AG04449 (cell line): ENCODE results near the gene CLDN6.
A peak's percentile ranks its signal among the peaks of the same experiment; 100 is the strongest.

Experiments
- CTCF ChIA-PET: fragments of 350-600 bp; formaldehyde crosslinking; extraction: SDS; loops from one replicate; lab custom pipeline; 2021; ENCODE audit warnings: antibody characterized with exemption; lab: Yijun Ruan, JAX
- POLR2A ChIA-PET: fragments of 400-600, 350-600 bp; formaldehyde crosslinking; extraction: SDS; loops from one replicate; lab custom pipeline; 2020; ENCODE audit warnings: antibody characterized with exemption, inconsistent platforms; lab: Yijun Ruan, JAX
- DNase-seq: peaks from one replicate; pipeline ENCODE4 v3.0.0-alpha.2; 2010; ENCODE audit warnings: low read depth, low spot score
- H3K4me3 ChIP-seq: 2 replicates; pipeline ENCODE4 v1.5.1; 2011; ENCODE audit warnings: low read depth, mild to moderate bottlenecking, control low read depth, low read length
- TF ChIP-seq, protein P1 (sequence below): IDR thresholded peaks from one replicate; pipeline ENCODE4 v1.5.1; 2011; ENCODE audit warnings: mild to moderate bottlenecking, moderate library complexity, low read length, control low read depth, inconsistent platforms; ENCODE audit not compliant: insufficient read depth; ENCODE audit errors: missing control alignments

CLDN6 gene, protein sequence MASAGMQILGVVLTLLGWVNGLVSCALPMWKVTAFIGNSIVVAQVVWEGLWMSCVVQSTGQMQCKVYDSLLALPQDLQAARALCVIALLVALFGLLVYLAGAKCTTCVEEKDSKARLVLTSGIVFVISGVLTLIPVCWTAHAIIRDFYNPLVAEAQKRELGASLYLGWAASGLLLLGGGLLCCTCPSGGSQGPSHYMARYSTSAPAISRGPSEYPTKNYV

DNA sequence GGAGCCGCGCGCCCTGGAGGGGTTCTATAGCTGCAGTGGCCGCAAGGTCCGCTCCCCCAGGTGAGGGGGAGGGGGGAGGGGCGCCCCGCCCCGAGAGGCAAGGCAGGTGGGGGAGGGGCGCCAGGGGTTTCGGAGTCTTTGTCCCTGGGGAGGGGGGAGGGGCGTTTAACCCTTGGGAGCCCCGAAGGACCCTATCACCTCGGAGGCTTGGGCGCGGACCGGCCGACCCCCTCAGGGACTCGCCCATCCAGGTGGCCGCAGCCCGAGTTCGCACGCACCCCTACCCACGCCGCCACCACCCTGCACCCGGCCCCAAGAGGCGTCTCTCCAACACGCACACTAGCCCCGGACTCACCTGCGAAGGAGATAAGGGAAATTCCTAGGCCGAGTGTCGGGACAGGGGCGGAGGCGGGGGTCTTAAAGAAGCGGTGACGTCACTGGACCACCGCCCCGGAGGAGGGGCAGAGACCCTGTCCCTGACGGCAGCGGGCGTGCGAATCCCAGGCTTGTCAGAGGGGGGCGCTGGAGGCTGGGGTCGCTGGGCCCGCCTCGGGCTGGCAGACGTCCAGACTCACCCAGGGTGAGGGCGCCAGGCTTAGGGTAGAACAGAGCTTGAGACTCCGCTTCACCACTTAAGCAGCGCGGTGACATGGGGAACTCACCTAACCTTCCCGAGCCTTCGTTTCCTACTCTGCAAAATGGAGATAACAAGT, at the start of gene CLDN6:
Gene CLDN6 (minus strand): TSS at position 390 of the 713 bp plus-strand sequence. CDS start 2,162 bp downstream, outside the sequence.
- no peak within 1 kb of the TSS for H3K4me3 ChIP-seq
- ChIA-PET POLR2A (no interaction called here), CTCF (interaction anchor here (6.5 kb wide), 1 partner anchor 14 kb away, joined by 71 read pairs; no protein-coding TSS in a partner anchor)
- TF ChIP-seq, protein P1, sequence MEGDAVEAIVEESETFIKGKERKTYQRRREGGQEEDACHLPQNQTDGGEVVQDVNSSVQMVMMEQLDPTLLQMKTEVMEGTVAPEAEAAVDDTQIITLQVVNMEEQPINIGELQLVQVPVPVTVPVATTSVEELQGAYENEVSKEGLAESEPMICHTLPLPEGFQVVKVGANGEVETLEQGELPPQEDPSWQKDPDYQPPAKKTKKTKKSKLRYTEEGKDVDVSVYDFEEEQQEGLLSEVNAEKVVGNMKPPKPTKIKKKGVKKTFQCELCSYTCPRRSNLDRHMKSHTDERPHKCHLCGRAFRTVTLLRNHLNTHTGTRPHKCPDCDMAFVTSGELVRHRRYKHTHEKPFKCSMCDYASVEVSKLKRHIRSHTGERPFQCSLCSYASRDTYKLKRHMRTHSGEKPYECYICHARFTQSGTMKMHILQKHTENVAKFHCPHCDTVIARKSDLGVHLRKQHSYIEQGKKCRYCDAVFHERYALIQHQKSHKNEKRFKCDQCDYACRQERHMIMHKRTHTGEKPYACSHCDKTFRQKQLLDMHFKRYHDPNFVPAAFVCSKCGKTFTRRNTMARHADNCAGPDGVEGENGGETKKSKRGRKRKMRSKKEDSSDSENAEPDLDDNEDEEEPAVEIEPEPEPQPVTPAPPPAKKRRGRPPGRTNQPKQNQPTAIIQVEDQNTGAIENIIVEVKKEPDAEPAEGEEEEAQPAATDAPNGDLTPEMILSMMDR: no peak
- no peak for DNase-seq

DNA sequence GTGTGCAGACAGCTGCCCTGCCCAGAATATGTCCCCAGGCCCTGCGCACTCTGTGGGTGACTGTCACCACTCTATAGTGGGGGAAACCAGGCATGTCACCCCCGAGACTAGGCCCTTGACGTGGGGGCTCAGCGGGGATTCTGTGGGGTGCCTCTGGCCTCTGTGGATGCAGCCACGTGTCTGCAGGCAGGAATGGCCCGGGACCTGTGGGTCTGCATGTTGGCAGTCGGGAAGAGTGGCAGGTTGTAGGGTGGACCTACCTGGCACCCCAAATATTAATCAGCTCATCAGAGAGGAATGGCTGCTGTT, 48.4 kb upstream of the CLDN6 start:
- CTCF ChIA-PET: interaction anchor here (1.4 kb wide), 1 partner anchor 11 kb away, joined by 4 read pairs; no protein-coding TSS in a partner anchor
- no peak overlapping the region for H3K4me3 ChIP-seq
- POLR2A ChIA-PET: no interaction called here
- no peak for DNase-seq
- TF ChIP-seq, protein P1: no peak

DNA sequence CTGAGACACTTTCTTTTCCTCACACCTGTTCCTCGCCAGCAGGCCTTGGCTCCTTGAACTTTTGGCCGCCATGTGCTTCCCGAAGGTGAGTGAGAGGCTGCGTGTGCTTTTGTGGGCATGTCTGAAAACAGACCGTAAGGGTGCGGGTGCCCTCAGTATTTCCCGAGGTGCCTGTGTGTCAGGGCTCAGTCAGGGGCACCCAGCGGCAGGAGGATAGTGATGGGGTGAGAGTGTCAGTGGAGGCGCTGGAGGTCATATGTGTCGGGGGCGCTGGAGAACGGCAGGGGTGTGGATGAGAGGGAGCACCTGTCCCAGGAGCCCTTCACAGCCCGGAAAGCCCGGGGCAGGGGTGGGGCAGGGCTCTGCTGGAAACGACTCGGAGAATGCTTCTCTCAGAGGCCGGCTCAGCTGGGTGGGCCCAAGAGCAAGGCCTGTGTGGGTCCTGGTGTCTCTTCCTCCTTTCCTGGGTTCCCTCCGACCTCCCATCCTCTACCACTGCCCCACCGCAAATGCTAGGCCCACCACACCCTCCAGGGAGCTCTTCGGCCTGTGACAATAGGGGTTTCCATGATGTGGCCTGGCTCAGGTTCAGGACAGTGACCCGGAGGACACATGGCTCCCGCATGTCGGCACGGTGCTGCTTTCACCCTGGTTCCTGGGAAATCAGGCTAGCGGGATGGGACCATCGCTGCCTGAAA, 47.9 kb upstream of the CLDN6 start:
- TF ChIP-seq, protein P1: no peak
- peak overlapping the region; percentile 25 for H3K4me3 ChIP-seq
- CTCF ChIA-PET: interaction anchor here (0.7 to 4.6 kb wide), 3 partner anchors 11 to 63 kb away, joined by 3 to 26 read pairs (median 4); no protein-coding TSS in a partner anchor
- DNase-seq: no peak
- POLR2A ChIA-PET: no interaction called here

DNA sequence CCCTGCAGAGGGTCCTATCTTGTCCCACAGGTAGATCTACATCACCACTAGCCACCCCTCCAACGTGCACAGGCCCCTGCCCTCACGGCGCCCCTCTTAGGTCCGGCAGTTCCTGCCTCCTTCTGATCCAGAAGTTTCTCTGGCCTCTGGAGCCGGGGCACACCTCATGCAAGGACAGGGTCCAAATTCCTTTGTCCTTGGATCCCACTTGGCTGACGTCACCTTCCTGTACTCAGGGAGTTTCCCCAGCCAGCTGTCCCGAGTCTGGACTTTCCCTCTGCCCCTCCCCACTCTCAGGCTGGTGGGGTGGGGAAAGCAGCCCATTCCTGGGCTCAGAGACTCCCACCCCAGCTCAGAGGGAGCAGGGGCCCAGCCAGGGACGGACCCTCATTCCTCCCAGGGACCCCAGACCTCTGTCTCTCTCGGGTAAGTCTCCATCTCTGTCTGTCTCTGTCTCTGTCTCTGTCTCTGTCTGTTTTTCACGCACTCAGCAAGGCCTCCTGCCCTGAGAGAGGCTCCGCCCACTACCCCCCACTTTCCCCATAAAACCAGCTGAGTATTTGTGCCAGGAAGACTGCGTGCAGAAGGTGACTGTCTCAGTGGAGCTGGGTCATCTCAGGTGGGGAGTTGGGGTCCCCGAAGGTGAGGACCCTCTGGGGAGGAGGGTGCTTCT, 47.2 kb upstream of the CLDN6 start, which contains the start of gene IL32:
Gene IL32 (plus strand): TSS at position 572 of the 673 bp plus-strand sequence. CDS start 172 bp downstream, outside the sequence.
- TF ChIP-seq, protein P1: no peak
- ChIA-PET POLR2A (no interaction called here), CTCF (interaction anchor here (0.7 to 4.6 kb wide), 6 partner anchors 12 to 67 kb away, joined by 3 to 26 read pairs (median 4); no protein-coding TSS in a partner anchor)
- H3K4me3 ChIP-seq: peak within 1 kb of the TSS; percentile 25
- peak; percentile 36 for DNase-seq

DNA sequence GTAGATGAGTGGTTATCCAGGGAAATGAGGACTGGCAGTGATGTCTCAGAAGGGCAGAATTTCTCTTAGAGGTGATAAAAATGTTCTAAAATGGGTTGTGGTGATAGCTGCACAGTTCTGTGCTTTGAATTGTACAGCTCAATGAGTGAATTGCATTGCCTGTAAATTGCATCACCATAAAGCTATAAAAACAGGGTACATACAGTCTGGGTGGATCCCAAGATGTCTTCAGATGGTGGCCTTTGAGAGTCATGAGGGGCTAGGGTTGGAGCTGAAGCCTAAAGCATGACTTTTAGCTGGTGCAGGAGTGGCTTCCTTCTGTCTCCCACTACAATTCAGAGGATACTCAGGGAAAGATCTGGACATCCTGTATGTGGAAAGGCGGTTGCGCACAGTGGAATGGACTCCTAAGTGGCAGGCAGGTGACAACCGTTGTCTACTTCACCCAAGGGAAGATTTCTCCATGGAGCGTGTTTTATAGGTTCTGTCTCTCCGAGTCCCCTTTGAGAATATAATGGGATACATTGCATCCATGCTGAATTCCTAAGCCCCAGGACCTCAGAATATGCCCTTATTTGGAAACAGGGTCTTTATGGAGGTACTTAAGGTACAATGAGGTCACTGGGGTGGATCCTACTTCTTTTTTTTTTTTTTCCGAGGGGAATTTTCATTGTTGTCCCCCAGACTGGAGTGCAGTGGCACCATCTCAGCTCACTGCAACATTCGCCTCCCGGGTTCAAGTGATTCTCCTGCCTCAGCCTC, 45.8 kb upstream of the CLDN6 start:
- ChIA-PET POLR2A (no interaction called here), CTCF (interaction anchor here (0.6 to 4.6 kb wide), 8 partner anchors 16 to 286 kb away, joined by 3 to 26 read pairs (median 4); partner anchors contain the start of gene ZSCAN10)
- H3K4me3 ChIP-seq: no peak overlapping the region
- no peak for DNase-seq
- TF ChIP-seq, protein P1: no peak
